NCI-H146 treated with DMSO at 0.1 percent for 48 hours (cell line): ENCODE results near the gene EZR.

ENCODE experiments used
- DNase-seq: peaks from one replicate; lab custom pipeline; 2025; ENCODE audit not compliant: unreplicated experiment; lab: John Stamatoyannopoulos, UW

Gene EZR

DNA sequence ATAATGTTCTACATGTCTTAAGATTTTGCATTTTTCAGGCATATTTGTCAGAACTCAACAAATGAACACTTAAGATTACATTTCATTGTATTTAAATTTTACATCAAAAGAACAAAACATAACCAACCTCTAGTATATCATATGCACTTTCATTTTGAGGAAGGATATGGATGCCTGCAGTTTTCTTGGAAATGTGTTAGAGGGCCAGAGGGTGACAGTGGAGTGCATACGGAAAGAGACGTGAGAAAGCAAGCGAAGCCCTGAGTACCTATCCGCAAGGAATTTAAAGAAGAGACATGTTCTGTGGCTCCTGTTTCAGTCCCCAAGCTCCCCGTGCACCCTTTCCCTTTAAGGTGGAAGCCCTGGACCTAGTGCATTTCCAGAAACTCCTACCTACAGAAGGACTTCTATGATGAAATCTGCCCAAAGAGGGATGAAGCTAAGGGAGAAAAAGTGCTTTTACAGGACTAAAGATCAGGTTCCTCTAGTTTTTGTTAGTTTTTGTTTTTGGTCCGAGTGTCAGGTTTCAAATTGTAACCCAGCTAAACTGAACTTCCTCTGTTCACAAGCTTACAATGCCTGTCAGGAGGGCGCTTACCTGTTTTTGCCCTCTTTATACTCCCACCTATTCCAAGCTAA lies 38.8 kb downstream of the EZR start:
- no peak for DNase-seq

DNA sequence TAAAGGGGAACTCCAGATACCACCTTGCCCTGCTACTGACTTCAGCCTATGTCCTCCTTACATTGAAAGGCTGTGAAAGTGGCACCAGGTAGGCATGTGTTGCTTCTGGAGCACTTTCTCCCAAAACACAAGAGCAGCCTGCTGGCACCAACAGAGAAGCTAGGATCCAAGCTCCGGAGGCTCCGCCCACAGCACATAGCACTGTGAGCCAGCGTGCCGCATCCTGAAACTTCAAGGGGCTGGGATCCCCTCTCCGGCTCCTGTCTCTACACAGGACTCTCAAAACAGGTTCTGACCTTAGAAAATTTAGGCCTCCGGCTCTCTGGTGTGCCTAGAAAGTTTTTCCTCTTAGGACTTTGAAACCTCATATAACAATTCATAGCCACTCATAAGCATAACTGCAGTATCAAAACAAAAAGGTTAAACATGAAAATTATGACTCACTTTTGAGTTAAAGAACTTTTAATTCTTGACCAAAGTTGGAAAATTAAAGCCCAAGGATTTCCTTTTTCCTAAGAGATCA lies 41.1 kb downstream of the EZR start:
- DNase-seq, result no peak

DNA sequence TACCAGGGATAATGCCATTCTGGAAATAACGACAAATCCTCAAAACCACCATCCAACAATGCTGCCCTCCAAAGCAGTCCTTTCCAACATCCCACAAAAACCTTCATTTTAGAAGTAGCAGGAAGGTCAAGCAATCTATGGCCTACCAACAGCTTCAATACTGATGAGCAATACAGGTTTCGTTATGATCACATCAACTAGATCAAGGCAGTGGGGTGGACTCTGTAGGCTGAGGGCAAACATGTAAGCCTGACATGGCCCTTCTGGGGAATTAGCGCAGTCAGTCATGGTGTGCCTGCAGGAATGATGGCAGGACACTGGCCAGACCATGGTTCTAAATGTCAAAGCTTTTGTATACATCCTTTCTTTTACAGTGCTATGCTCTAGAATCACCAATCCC lies 41.7 kb downstream of the EZR start:
- no peak for DNase-seq

- no peak for DNase-seq
Measured at GRCh38 chr6:158776737-158777136, 42.4 kb downstream of the EZR start.

- DNase-seq, result no peak
Measured at GRCh38 chr6:158775832-158776231, 43.3 kb downstream of the EZR start.

DNA sequence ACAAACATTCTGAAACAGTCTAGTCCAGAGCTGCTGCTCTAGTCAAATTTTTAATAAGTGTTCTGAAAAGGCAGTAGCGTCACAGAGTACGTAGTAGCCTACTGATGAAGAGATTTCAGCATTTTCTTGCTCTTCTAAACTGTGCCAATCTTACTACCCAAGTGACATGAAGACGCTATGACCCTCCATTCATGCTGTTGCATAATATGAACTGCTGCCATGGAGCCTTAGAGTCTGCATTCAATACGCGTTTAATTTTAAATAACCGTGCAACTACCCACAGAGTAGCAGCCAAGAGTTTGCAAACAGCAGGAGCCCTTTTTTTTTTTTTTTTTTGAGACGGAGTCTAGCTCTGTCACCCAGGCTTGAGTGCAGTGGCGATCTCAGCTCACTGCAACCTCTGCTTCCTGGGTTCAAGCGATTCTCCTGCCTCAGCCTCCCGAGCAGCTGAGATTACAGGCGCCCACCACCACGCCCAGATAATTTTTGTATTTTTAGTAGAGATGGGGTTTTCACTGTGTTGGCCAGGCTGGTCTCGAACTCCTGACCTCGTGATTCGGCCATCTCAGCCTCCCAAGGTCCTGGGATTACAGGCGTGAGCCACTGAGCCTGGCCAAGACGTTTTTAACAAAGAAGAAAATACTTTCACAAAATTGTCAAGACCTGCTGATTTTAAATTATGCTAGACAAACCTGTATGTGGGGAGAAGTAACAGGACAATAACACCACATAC lies 44.3 kb downstream of the EZR start:
- DNase-seq, result no peak

- no peak for DNase-seq
Measured at GRCh38 chr6:158773581-158774449, 45.4 kb downstream of the EZR start.

DNA sequence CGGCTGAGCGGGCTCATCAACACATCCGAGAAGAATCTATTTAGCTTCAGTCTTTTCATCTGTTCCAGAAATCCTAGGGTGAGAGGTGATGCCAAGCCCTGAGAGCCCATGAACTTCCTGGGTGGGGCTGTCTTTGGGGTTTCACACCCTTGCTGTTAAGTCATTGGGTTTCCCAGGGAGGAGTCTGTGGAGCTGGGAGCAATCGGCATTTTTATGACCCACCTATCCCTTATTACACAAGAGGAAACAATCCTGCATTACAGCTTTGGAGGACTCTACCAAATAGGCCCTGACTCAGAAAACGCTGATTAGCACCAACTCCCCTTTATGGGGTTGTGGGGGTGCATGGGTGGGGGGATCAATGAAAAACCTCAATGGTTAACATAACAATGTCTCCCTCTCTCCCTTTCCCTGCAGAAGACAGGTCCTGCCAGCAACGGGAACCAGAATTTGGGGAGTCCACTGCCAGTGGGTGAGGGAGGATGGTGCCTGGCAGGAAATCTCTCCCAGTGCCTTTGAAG lies 46.3 kb downstream of the EZR start:
- no peak for DNase-seq

DNA sequence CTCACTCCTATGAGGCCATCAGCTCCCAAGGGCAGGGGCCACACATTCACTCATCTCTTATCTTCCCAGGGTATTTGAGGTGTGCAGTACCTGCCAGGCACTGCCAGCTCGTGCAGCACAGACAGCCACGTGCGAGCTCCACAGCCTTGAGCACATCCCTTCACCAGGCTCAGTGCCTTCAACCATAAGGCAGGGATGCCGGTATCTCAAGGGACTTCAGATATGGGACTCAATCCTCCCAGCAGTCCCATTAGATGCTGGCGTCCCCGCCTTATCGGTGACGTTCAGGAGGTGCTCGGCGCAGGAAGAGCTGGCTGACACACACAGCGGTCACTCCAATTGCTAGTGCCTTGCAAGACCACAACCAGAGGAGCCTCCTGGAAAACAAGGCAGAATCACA lies 47.0 kb downstream of the EZR start:
- no peak for DNase-seq

- no peak for DNase-seq
Measured at GRCh38 chr6:158771399-158772152, 47.6 kb downstream of the EZR start.

DNA sequence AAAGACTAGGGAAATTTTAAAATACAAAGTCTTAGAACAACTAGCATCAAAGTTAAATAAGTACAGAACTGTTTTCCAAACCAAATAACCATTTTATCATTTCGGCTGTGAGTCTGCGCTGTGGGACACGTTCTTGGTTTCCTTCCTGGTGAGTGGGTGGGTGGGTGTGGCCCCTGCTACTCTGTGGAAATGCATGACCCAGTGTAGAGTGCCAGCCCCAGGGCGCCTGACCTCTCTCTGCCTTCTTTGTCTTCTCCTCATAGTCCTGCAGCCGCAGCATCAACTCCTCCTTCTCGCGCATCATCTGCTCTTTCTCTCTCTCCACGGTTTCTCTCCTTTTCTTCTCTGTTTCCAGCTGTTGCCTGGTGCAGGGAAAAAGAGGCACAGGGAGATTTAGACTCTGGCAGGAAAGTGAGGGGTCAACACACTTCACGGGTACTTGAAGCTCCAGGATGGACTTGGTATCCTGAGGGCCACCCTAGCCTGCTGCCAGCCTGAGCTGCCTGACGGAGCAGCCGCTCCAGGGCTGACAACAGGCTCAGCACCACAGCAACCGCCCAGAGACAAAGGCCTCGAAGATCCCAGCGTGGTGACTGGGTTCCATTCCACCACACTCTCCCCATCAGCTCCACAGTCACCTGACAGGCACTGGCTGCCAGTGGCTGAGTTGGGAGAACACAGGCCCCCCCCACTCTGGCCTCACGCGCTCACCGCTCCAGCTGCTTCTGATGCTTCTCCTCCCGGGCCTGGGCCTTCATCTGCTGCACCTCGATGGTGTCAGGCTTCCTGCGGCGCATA lies 48.4 kb downstream of the EZR start:
- DNase-seq, result no peak

GRCh38 chr6:158769771-158770432 lies 49.3 kb downstream of the EZR start:
- DNase-seq, result peak; percentile 51

- no peak for DNase-seq
Measured at GRCh38 chr6:158769234-158769770, 49.9 kb downstream of the EZR start.

- DNase-seq, result no peak
Measured at GRCh38 chr6:158768436-158768835, 50.7 kb downstream of the EZR start.

- DNase-seq, result no peak
Measured at GRCh38 chr6:158767709-158768108, 51.5 kb downstream of the EZR start.

DNA sequence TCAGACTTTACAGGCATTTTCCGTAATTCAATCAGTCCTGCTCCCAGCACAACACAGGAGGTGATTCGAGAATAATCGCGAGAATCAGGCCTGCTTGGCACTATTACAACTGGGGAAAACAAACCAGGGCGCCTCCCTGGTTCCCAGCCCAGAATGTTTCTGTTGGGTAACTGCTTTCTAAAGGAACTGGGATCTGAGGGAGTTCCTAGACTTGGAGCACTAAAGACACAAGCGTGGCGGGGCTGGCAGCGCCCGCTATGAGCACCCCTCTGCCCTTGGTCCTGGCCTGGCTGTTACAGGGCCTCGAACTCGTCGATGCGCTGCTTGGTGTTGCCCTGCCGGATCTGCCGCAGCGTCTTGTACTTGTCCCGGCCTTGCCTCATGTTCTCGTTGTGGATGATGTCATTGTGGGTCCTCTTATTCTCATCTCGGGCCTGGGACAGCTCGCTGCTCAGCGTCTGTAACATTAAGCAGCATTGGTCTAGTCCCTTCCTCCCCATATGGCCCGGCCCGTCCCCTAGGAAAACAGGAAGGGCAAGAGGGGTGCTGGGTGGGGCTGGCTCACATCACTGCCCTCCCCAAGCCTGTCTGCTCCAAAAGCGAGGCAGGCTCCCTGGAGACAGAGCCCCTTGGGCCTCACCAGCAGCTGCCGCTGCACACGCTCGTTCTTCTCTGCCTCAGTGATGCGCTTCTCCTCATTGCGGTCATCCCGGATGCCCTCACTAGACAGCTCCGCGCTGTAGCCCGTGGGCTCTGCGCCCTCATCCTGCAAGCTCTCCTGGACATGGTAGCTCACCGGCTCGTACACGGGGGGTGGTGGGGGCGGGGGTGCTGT lies 52.3 kb downstream of the EZR start:
- DNase-seq, result no peak

GRCh38 chr6:158765499-158766068 lies 53.6 kb downstream of the EZR start:
- no peak for DNase-seq

GRCh38 chr6:158764926-158765325 lies 54.2 kb downstream of the EZR start:
- no peak for DNase-seq
